Fibroblast of skin of left quadriceps (primary cell): ENCODE data around the gene BPTF.
"Not testable (repeated sequence)": the region's sequence is repeated elsewhere in the genome, so short reads cannot be mapped to it uniquely, and the experiment has no call there.

Experiments
- DNase-seq, 2 experiments: peaks; one replicate each; pipeline ENCODE4 v3.0.0-alpha.2; 2013; ENCODE audit warnings: low read depth in 2 of 2

Gene BPTF

GRCh38 chr17:68013385-68013784 is 188.1 kb downstream of the BPTF start:
- no peak for DNase-seq

- DNase-seq: no peak
Measured at GRCh38 chr17:68015081-68015723, 189.9 kb downstream of the BPTF start.

GRCh38 chr17:68016838-68017237 is 191.5 kb downstream of the BPTF start:
- no peak for DNase-seq

GRCh38 chr17:68018493-68018892 is 193.2 kb downstream of the BPTF start:
- DNase-seq: not testable (repeated sequence)

- DNase-seq: no peak
Measured at GRCh38 chr17:68019336-68019674, 194.0 kb downstream of the BPTF start.

GRCh38 chr17:68019675-68020408 is 194.5 kb downstream of the BPTF start:
- peak; percentile 91 to 92 for DNase-seq

- DNase-seq: no peak
Measured at GRCh38 chr17:68020409-68020756, 195.1 kb downstream of the BPTF start.

- DNase-seq: not testable (repeated sequence)
Measured at GRCh38 chr17:68020791-68021190, 195.5 kb downstream of the BPTF start.

- DNase-seq: no peak
Measured at GRCh38 chr17:68021963-68022362, 196.7 kb downstream of the BPTF start.

- not testable (repeated sequence) for DNase-seq
Measured at GRCh38 chr17:68022547-68022946, 197.2 kb downstream of the BPTF start.

GRCh38 chr17:68029512-68030215 is 204.4 kb downstream of the BPTF start:
- no peak for DNase-seq
